Esophagus squamous epithelium (tissue), 4 donors: ENCODE data around the gene EGFL7.

Experiments
- CTCF ChIP-seq, 6 experiments: fragments of 450-650 bp in 4 of 6; fragments of 200-600 bp in 2 of 6; sonication (generic) in 2 of 6; IDR thresholded peaks; one replicate each; pipeline ENCODE4 v1.5.1; 2016 to 2019; ENCODE audit warnings: antibody characterized with exemption in 6 of 6, mild to moderate bottlenecking in 4 of 6, moderate library complexity in 4 of 6
- POLR2A ChIP-seq, 4 donors: fragments of 450-650 bp; IDR thresholded peaks; one replicate each; pipeline ENCODE4 v1.6.1; 2017; ENCODE audit warnings: antibody characterized with exemption in 4 of 4, mild to moderate bottlenecking in 4 of 4, moderate library complexity in 3 of 4

GRCh38 chr9:136693135-136693489 is 30.4 kb downstream of the EGFL7 start:
- TF ChIP-seq POLR2A (IDR thresholded peaks at IDR 0.05) (no peak), CTCF (IDR thresholded peaks at IDR 0.05) (no peak)
